K562 (cell line): ENCODE results near the gene EGR1. TPM values are rescaled to one million over a fixed set of nuclear protein-coding genes. Genes with fewer than 3 reads are reported as not detected.

Source experiments
- C11orf30 ChIP-seq: fragments of 450-650 bp; IDR thresholded peaks from 2 replicates; pipeline ENCODE4 v1.6.1; 2016; ENCODE audit warnings: low read depth, mild to moderate bottlenecking
- CEBPG ChIP-seq, 3 experiments: fragments of 200-800 bp in 1 of 3; sonication (Bioruptor generic) in 1 of 3; sonication (generic) in 1 of 3; formaldehyde crosslinking in 1 of 3; IDR thresholded peaks in 2 of 3; conservative IDR thresholded peaks in 1 of 3; 2 replicates each; pipeline versions ENCODE4 v1.6.1 to v1.8.0; 2016 to 2022; ENCODE audit warnings: missing compliant biosample characterization in 2 of 3, missing genetic modification characterization in 2 of 3, mild to moderate bottlenecking in 1 of 3, missing genetic modification reagents in 1 of 3
- FOXP1 ChIP-seq: sonication (generic); formaldehyde crosslinking; IDR thresholded peaks from 2 replicates; pipeline ENCODE4 v1.8.0; 2022; ENCODE audit warnings: mild to moderate bottlenecking, missing genetic modification reagents
- GATAD2A ChIP-seq: fragments of 450-650 bp; IDR thresholded peaks from 2 replicates; pipeline ENCODE4 v1.6.1; 2017
- HOXB6 ChIP-seq: fragments of 250-450 bp; sonication (Bioruptor Pico); IDR thresholded peaks from 2 replicates; pipeline ENCODE4 v1.5.1; 2022; ENCODE audit warnings: mild to moderate bottlenecking, borderline replicate concordance
- JUN ChIP-seq, 2 experiments: sonication (generic) in 1 of 2; formaldehyde crosslinking in 1 of 2; IDR thresholded peaks; 2 replicates each; pipeline versions ENCODE4 v1.6.1 to v1.8.0; 2012 to 2022; ENCODE audit warnings: borderline replicate concordance in 2 of 2, mild to moderate bottlenecking in 2 of 2, improper control_type of control experiment in 1 of 2, low read depth in 1 of 2, low read length in 1 of 2, missing genetic modification reagents in 1 of 2
- LCOR ChIP-seq: sonication (generic); formaldehyde crosslinking; IDR thresholded peaks from 2 replicates; pipeline ENCODE4 v1.8.0; 2022; ENCODE audit warnings: mild to moderate bottlenecking, missing genetic modification reagents
- MITF ChIP-seq: IDR thresholded peaks from 2 replicates; pipeline ENCODE4 v1.6.1; 2014; ENCODE audit warnings: antibody characterized with exemption
- PCBP1 ChIP-seq: fragments of 200-400 bp; formaldehyde crosslinking; IDR thresholded peaks from 2 replicates; pipeline ENCODE4 v1.6.1; 2018; ENCODE audit warnings: mild to moderate bottlenecking, low read depth, low read length; ENCODE audit not compliant: poor library complexity, severe bottlenecking
- PML ChIP-seq: IDR thresholded peaks from 2 replicates; pipeline ENCODE4 v1.6.1; 2012; ENCODE audit warnings: low read length, inconsistent platforms
- RBM22 ChIP-seq: fragments of 200-400 bp; formaldehyde crosslinking; IDR thresholded peaks from 2 replicates; pipeline ENCODE4 v1.6.1; 2018; ENCODE audit warnings: low read length, low read depth; ENCODE audit not compliant: poor library complexity, severe bottlenecking
- SMC3 ChIP-seq: conservative IDR thresholded peaks from 2 replicates; pipeline ENCODE4 v1.6.1; 2011; ENCODE audit warnings: low read depth, low read length, improper control_type of control experiment; ENCODE audit not compliant: insufficient read depth
- TAF1 ChIP-seq: IDR thresholded peaks from 2 replicates; pipeline ENCODE4 v1.6.1; 2011; ENCODE audit warnings: mild to moderate bottlenecking, low read length, moderate library complexity; ENCODE audit not compliant: insufficient read depth, control insufficient read depth, severe bottlenecking; ENCODE audit errors: extremely low read depth
- THAP7 ChIP-seq: fragments of 250-450 bp; sonication (Bioruptor Pico); IDR thresholded peaks from 2 replicates; pipeline ENCODE4 v1.5.0; 2021
- ZC3H11A ChIP-seq: IDR thresholded peaks from 2 replicates; pipeline ENCODE4 v1.6.1; 2012; ENCODE audit warnings: low read depth, low read length, improper control_type of control experiment
- ZNF232 ChIP-seq: sonication (generic); formaldehyde crosslinking; IDR thresholded peaks from 2 replicates; pipeline ENCODE4 v1.8.0; 2022; ENCODE audit warnings: mild to moderate bottlenecking, missing genetic modification reagents
- ZNF280A ChIP-seq: fragments of 450-650 bp; IDR thresholded peaks from 2 replicates; pipeline ENCODE4 v1.6.1; 2018; ENCODE audit warnings: mild to moderate bottlenecking, low read depth; ENCODE audit not compliant: partially characterized antibody
- ZNF707 ChIP-seq: fragments of 250-450 bp; sonication (Bioruptor Pico); conservative IDR thresholded peaks from 2 replicates; pipeline ENCODE4 v1.8.0; 2022; ENCODE audit warnings: inconsistent platforms, mild to moderate bottlenecking, moderate library complexity
- polyA plus RNA-seq, 8 experiments: library from polyadenylated mRNA; depleted of rRNA in 4 of 8; stranded (reverse) in 5 of 8; unstranded in 3 of 8; fragments of >200 nt; fragmentation: Nextera tagmentation in 2 of 8; fragmentation: Illumina TruSeq in 1 of 8; extraction: Ambion mirVana in 2 of 8; extraction: Trizol in 1 of 8; gene quantifications; 2 replicates each; pipeline versions ENCODE4 v1.2.1 to v1.2.3, GENCODE V29; 2011 to 2014; ENCODE audit warnings: inconsistent platforms in 1 of 8, missing spikeins in 1 of 8
- total RNA-seq, 7 experiments: library from RNA; depleted of rRNA in 6 of 7; stranded (reverse); fragments of >200 nt in 6 of 7; fragmentation: Illumina TruSeq in 2 of 7; extraction: Trizol in 2 of 7; gene quantifications; 2 replicates each; pipeline versions ENCODE4 v1.2.1 to v1.2.3, GENCODE V29; 2011 to 2021; ENCODE audit warnings: low replicate concordance in 1 of 7
- TF ChIP-seq, protein P1 (sequence below): sonication (generic); formaldehyde crosslinking; IDR thresholded peaks from 2 replicates; pipeline ENCODE4 v1.8.0; 2023; ENCODE audit warnings: mild to moderate bottlenecking, missing genetic modification reagents
- TF ChIP-seq, protein P2 (sequence below): fragments of 250-450 bp; sonication (Bioruptor Pico); IDR thresholded peaks from 2 replicates; pipeline ENCODE4 v1.4.0; 2020; ENCODE audit warnings: mild to moderate bottlenecking, moderate library complexity

Gene EGR1
- total and polyA plus RNA-seq, 9 of the 15 experiments (the other 6 are each of a cell fraction or from before 2014, with no cell fraction given) = 1.3 to 132 (median 21.5) TPM

DNA sequence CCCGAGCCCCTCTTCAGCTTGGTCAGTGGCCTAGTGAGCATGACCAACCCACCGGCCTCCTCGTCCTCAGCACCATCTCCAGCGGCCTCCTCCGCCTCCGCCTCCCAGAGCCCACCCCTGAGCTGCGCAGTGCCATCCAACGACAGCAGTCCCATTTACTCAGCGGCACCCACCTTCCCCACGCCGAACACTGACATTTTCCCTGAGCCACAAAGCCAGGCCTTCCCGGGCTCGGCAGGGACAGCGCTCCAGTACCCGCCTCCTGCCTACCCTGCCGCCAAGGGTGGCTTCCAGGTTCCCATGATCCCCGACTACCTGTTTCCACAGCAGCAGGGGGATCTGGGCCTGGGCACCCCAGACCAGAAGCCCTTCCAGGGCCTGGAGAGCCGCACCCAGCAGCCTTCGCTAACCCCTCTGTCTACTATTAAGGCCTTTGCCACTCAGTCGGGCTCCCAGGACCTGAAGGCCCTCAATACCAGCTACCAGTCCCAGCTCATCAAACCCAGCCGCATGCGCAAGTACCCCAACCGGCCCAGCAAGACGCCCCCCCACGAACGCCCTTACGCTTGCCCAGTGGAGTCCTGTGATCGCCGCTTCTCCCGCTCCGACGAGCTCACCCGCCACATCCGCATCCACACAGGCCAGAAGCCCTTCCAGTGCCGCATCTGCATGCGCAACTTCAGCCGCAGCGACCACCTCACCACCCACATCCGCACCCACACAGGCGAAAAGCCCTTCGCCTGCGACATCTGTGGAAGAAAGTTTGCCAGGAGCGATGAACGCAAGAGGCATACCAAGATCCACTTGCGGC, 1.8 kb downstream of the EGR1 start (continued):
- TF ChIP-seq, protein P1, sequence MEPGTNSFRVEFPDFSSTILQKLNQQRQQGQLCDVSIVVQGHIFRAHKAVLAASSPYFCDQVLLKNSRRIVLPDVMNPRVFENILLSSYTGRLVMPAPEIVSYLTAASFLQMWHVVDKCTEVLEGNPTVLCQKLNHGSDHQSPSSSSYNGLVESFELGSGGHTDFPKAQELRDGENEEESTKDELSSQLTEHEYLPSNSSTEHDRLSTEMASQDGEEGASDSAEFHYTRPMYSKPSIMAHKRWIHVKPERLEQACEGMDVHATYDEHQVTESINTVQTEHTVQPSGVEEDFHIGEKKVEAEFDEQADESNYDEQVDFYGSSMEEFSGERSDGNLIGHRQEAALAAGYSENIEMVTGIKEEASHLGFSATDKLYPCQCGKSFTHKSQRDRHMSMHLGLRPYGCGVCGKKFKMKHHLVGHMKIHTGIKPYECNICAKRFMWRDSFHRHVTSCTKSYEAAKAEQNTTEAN (CRISPR knock-in tag) = peak; percentile 77; the same call in 1 of the 2 replicates
- TF ChIP-seq RBM22 (peak; percentile 100), MITF (no peak), FOXP1 (CRISPR knock-in tag) (no peak; the same call in none of the 2 replicates), ZC3H11A (no peak), SMC3 (no peak), ZNF707 (no peak), TAF1 (peak; percentile 48), ZNF232 (CRISPR knock-in tag) (no peak), THAP7 (CRISPR knock-in tag) (no peak), JUN (IDR thresholded peaks at IDR 0.05; ENCODE audit: borderline replicate concordance, low read depth, low read length) (no peak), JUN (CRISPR knock-in tag; IDR thresholded peaks at IDR 0.05; ENCODE audit: borderline replicate concordance) (no peak), GATAD2A (no peak), C11orf30 (no peak), LCOR (peak; percentile 71), ZNF280A (no peak), CEBPG (CRISPR knock-in tag; IDR thresholded peaks at IDR 0.05) (no peak), CEBPG (tag; conservative IDR thresholded peaks at IDR 0.05 in 1 of 2, IDR thresholded peaks at IDR 0.05 in 1 of 2) (no peak), HOXB6 (CRISPR knock-in tag) (no peak), PCBP1 (peak; percentile 100), PML (peak; percentile 16; the same call in 1 of the 2 replicates)
- TF ChIP-seq, protein P2, sequence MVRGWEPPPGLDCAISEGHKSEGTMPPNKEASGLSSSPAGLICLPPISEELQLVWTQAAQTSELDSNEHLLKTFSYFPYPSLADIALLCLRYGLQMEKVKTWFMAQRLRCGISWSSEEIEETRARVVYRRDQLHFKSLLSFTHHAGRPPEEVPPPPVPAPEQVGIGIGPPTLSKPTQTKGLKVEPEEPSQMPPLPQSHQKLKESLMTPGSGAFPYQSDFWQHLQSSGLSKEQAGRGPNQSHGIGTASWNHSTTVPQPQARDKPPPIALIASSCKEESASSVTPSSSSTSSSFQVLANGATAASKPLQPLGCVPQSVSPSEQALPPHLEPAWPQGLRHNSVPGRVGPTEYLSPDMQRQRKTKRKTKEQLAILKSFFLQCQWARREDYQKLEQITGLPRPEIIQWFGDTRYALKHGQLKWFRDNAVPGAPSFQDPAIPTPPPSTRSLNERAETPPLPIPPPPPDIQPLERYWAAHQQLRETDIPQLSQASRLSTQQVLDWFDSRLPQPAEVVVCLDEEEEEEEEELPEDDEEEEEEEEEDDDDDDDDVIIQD = no peak
